ENCODE data around the gene CNOT8.
"Not testable (repeated sequence)": the region's sequence is repeated elsewhere in the genome, so short reads cannot be mapped to it uniquely, and the experiment has no call there.

GRCh38 chr5:154822896-154823295, 35.5 kb upstream of the CNOT8 start:
- not testable (repeated sequence) for TF ChIP-seq EZH2 (IDR thresholded peaks at IDR 0.05; ENCODE audit: insufficient read depth, poor library complexity, severe bottlenecking); EZH2phosphoT487 (IDR thresholded peaks at IDR 0.05; ENCODE audit: insufficient read depth, low read depth)

All from GM23248 (cell line).